Choroid plexus epithelial cell (primary cell): ENCODE results near the gene MYO1D.

ENCODE experiments used
- DNase-seq: peaks from one replicate; pipeline ENCODE4 v3.0.0-alpha.2; 2010; ENCODE audit warnings: low read depth
- H3K4me3 ChIP-seq: 2 replicates; pipeline ENCODE4 v1.5.1; 2011; ENCODE audit warnings: low read depth, mild to moderate bottlenecking, control low read depth, low read length, moderate library complexity
- CTCF ChIP-seq: conservative IDR thresholded peaks from 2 replicates; pipeline ENCODE4 v1.5.1; 2011; ENCODE audit warnings: low read depth, mild to moderate bottlenecking, control low read depth, inconsistent platforms, low read length, moderate library complexity

Gene MYO1D

GRCh38 chr17:32588982-32589381 lies 287.9 kb downstream of the MYO1D start:
- peak; percentile 5 for DNase-seq
- peak; percentile 40 for TF ChIP-seq CTCF
- no peak overlapping the region for H3K4me3 ChIP-seq

- no peak overlapping the region for H3K4me3 ChIP-seq
- DNase-seq = no peak
- no peak for TF ChIP-seq CTCF
Measured at GRCh38 chr17:32588135-32588534, 288.8 kb downstream of the MYO1D start.

- no peak overlapping the region for H3K4me3 ChIP-seq
- TF ChIP-seq CTCF = no peak
- DNase-seq = peak; percentile 20
Measured at GRCh38 chr17:32586666-32587065, 290.3 kb downstream of the MYO1D start.

GRCh38 chr17:32584792-32585191 lies 292.1 kb downstream of the MYO1D start:
- no peak for DNase-seq
- H3K4me3 ChIP-seq = no peak overlapping the region
- no peak for TF ChIP-seq CTCF

GRCh38 chr17:32583053-32583452 lies 293.9 kb downstream of the MYO1D start:
- no peak for DNase-seq
- no peak overlapping the region for H3K4me3 ChIP-seq
- no peak for TF ChIP-seq CTCF

- TF ChIP-seq CTCF = no peak
- DNase-seq = no peak
- no peak overlapping the region for H3K4me3 ChIP-seq
Measured at GRCh38 chr17:32575852-32576251, 301.1 kb downstream of the MYO1D start.

GRCh38 chr17:32570081-32570396 lies 306.9 kb downstream of the MYO1D start:
- no peak for DNase-seq
- no peak for TF ChIP-seq CTCF
- H3K4me3 ChIP-seq = no peak overlapping the region
